H1 (cell line): ENCODE results near the gene RXRA. TPM values are rescaled to one million over a fixed set of nuclear protein-coding genes. Genes with fewer than 3 reads are reported as not detected.

Experiments
- CTCF ChIA-PET: fragments of 300-600 bp; sonication (Branson Sonifier 250); formaldehyde crosslinking; loops from one replicate; lab custom pipeline; 2021; ENCODE audit not compliant: partially characterized antibody; lab: Charles Lee
- POLR2A ChIA-PET: fragments of 300-600 bp; sonication (Branson Sonifier 250); formaldehyde crosslinking; loops from one replicate; lab custom pipeline; 2021; ENCODE audit warnings: inconsistent platforms; ENCODE audit not compliant: partially characterized antibody; lab: Charles Lee
- DNase-seq, 2 experiments: peaks; one replicate each; pipeline versions ENCODE4 v3.0.0 to v3.0.0-alpha.2; 2010 to 2022; ENCODE audit warnings: low spot score in 2 of 2, low read depth in 1 of 2, mixed read lengths in 1 of 2
- FAIRE-seq: peaks from 2 replicates; lab custom pipeline; 2011; peaks lifted over from hg19 to GRCh38; lab: Jason Lieb, UNC
- H2AFZ ChIP-seq: 2 replicates; pipeline ENCODE4 v1.8.1; 2012; ENCODE audit warnings: low read length, inconsistent platforms
- H2AK5ac ChIP-seq: 2 replicates; pipeline ENCODE4 v1.6.1; 2013; ENCODE audit warnings: low read depth, low read length
- H2BK120ac ChIP-seq: replicated peaks from 2 replicates; pipeline ENCODE3; 2013; ENCODE audit warnings: low read depth, low read length, inconsistent platforms
- H2BK12ac ChIP-seq: 2 replicates; pipeline ENCODE4 v1.6.1; 2013; ENCODE audit warnings: low read depth, low read length
- H2BK15ac ChIP-seq: 2 replicates; pipeline ENCODE4 v1.6.1; 2013; ENCODE audit warnings: low read length
- H2BK20ac ChIP-seq: 2 replicates; pipeline ENCODE4 v1.6.1; 2013; ENCODE audit warnings: low read length
- H2BK5ac ChIP-seq: 2 replicates; pipeline ENCODE4 v1.6.1; 2013; ENCODE audit warnings: low read depth, low read length
- H3K14ac ChIP-seq: 2 replicates; pipeline ENCODE4 v1.6.1; 2013; ENCODE audit warnings: inconsistent platforms; ENCODE audit not compliant: insufficient read length
- H3K18ac ChIP-seq: 2 replicates; pipeline ENCODE4 v1.6.1; 2013; ENCODE audit warnings: low read length; ENCODE audit errors: extremely low read depth
- H3K23ac ChIP-seq: 2 replicates; pipeline ENCODE4 v1.6.1; 2013; ENCODE audit warnings: inconsistent platforms; ENCODE audit not compliant: insufficient read length
- H3K23me2 ChIP-seq: 2 replicates; pipeline ENCODE4 v1.6.1; 2013; ENCODE audit warnings: low read depth, low read length
- H3K27ac ChIP-seq: 2 replicates; pipeline ENCODE4 v1.6.1; 2011; ENCODE audit warnings: low read depth, low read length, inconsistent platforms
- H3K27me3 ChIP-seq, 4 experiments: replicated peaks in 1 of 4; 1 replicate in 1 of 4; 2 replicates in 3 of 4; pipeline versions ENCODE4 v1.6.1 to v1.8.1; 2011 to 2013; ENCODE audit warnings: low read length in 3 of 4, mild to moderate bottlenecking in 3 of 4, inconsistent platforms in 2 of 4, mixed read lengths in 2 of 4, moderate library complexity in 1 of 4; ENCODE audit not compliant: control insufficient read depth in 3 of 4, insufficient read depth in 3 of 4; ENCODE audit errors: extremely low read depth in 1 of 4
- H3K36me3 ChIP-seq, 4 experiments: 2 replicates each; pipeline versions ENCODE4 v1.6.1 to v1.8.1; 2011 to 2013; ENCODE audit warnings: mild to moderate bottlenecking in 4 of 4, low read length in 3 of 4, moderate library complexity in 2 of 4, control low read depth in 1 of 4, inconsistent platforms in 1 of 4; ENCODE audit not compliant: insufficient read depth in 4 of 4, control insufficient read depth in 2 of 4
- H3K4ac ChIP-seq: replicated peaks from 2 replicates; pipeline ENCODE3; 2013; ENCODE audit warnings: low read length, low read depth, mixed read lengths, inconsistent platforms; ENCODE audit not compliant: insufficient read length
- H3K4me1 ChIP-seq, 4 experiments: replicated peaks in 1 of 4; 1 replicate in 1 of 4; 2 replicates in 3 of 4; pipeline versions ENCODE4 v1.6.1 to v1.8.1; 2011 to 2013; ENCODE audit warnings: low read length in 3 of 4, inconsistent platforms in 2 of 4, mixed read lengths in 1 of 4; ENCODE audit not compliant: insufficient read depth in 4 of 4, control insufficient read depth in 3 of 4
- H3K4me2 ChIP-seq, 2 experiments: 2 replicates each; pipeline versions ENCODE4 v1.6.1 to v1.8.1; 2011 to 2013; ENCODE audit warnings: low read depth in 2 of 2, low read length in 2 of 2, control low read depth in 1 of 2, inconsistent platforms in 1 of 2, mild to moderate bottlenecking in 1 of 2; ENCODE audit not compliant: insufficient read depth in 1 of 2
- H3K4me3 ChIP-seq, 4 experiments: fragments of 200-600, 300-600 bp in 1 of 4; sonication (generic), shearing (Covaris generic), sonication (Bioruptor Twin) in 1 of 4; 2 replicates each; pipeline versions ENCODE4 v1.5.1 to v1.8.1; 2011 to 2016; ENCODE audit warnings: low read length in 4 of 4, low read depth in 3 of 4, control low read depth in 2 of 4, inconsistent platforms in 2 of 4, mild to moderate bottlenecking in 2 of 4, mixed read lengths in 1 of 4, moderate library complexity in 1 of 4; ENCODE audit not compliant: insufficient read depth in 2 of 4; ENCODE audit errors: extremely low read depth in 1 of 4
- H3K56ac ChIP-seq: replicated peaks from 2 replicates; pipeline ENCODE3; 2013; ENCODE audit warnings: low read depth, mild to moderate bottlenecking, mixed read lengths, low read length, inconsistent platforms; ENCODE audit not compliant: insufficient read length
- H3K79me1 ChIP-seq: 2 replicates; pipeline ENCODE4 v1.6.1; 2013; ENCODE audit warnings: low read depth, low read length, control low read depth
- H3K79me2 ChIP-seq, 2 experiments: 2 replicates each; pipeline versions ENCODE4 v1.6.1 to v1.8.1; 2012 to 2013; ENCODE audit warnings: low read length in 2 of 2, mild to moderate bottlenecking in 2 of 2, inconsistent platforms in 1 of 2; ENCODE audit not compliant: insufficient read depth in 2 of 2, control insufficient read depth in 1 of 2
- H3K9ac ChIP-seq, 4 experiments: replicated peaks in 1 of 4; 1 replicate in 1 of 4; 2 replicates in 3 of 4; pipeline versions ENCODE4 v1.6.1 to v1.8.1; 2011 to 2013; ENCODE audit warnings: low read depth in 3 of 4, low read length in 3 of 4, control low read depth in 2 of 4, mild to moderate bottlenecking in 2 of 4, moderate library complexity in 2 of 4, inconsistent platforms in 1 of 4; ENCODE audit errors: extremely low read depth in 1 of 4
- H3K9me3 ChIP-seq, 2 experiments: 2 replicates each; pipeline versions ENCODE4 v1.6.1 to v1.8.1; 2012 to 2013; ENCODE audit warnings: mild to moderate bottlenecking in 2 of 2, moderate library complexity in 2 of 2, control low read depth in 1 of 2, inconsistent platforms in 1 of 2, low read depth in 1 of 2, low read length in 1 of 2, mixed read lengths in 1 of 2; ENCODE audit not compliant: insufficient read depth in 2 of 2
- H4K20me1 ChIP-seq, 2 experiments: replicated peaks in 1 of 2; 2 replicates each; pipeline versions ENCODE3 to v1.8.1; 2011 to 2013; ENCODE audit warnings: inconsistent platforms in 2 of 2, low read length in 2 of 2, mild to moderate bottlenecking in 1 of 2; ENCODE audit not compliant: insufficient read depth in 2 of 2, control insufficient read depth in 1 of 2
- H4K5ac ChIP-seq: 2 replicates; pipeline ENCODE4 v1.6.1; 2013; ENCODE audit warnings: low read length, low read depth, mixed read lengths, inconsistent platforms; ENCODE audit not compliant: insufficient read length
- H4K8ac ChIP-seq: 2 replicates; pipeline ENCODE4 v1.8.0; 2013; ENCODE audit warnings: mild to moderate bottlenecking, moderate library complexity, low read length, inconsistent platforms; ENCODE audit not compliant: insufficient read depth; ENCODE audit errors: extremely low read depth
- H4K91ac ChIP-seq: replicated peaks from 2 replicates; pipeline ENCODE3; 2013; ENCODE audit warnings: low read length, mixed read lengths, inconsistent platforms; ENCODE audit not compliant: insufficient read length
- BACH1 ChIP-seq: IDR thresholded peaks from 2 replicates; pipeline ENCODE4 v1.6.1; 2012; ENCODE audit warnings: low read length, improper control_type of control experiment
- MAFK ChIP-seq: IDR thresholded peaks from 2 replicates; pipeline ENCODE4 v1.6.1; 2012; ENCODE audit warnings: low read depth, mild to moderate bottlenecking, improper control_type of control experiment, low read length
- SRF ChIP-seq: IDR thresholded peaks from 2 replicates; pipeline ENCODE4 v1.6.1; 2011; ENCODE audit warnings: mild to moderate bottlenecking, low read depth, low read length, moderate library complexity
- YY1 ChIP-seq: IDR thresholded peaks from 2 replicates; pipeline ENCODE4 v1.6.1; 2011; ENCODE audit warnings: low read depth, mild to moderate bottlenecking, low read length
- WGBS, 2 experiments: shearing (Covaris generic) in 1 of 2; methylation state at CpG; one replicate each; pipeline versions ENCODE4 v1.1.6 to v1.1.7; 2013 to 2015; ENCODE audit warnings: low lambda C conversion rate in 2 of 2, mixed read lengths in 2 of 2, inconsistent platforms in 1 of 2, low coverage in 1 of 2, missing lambda C conversion rate in 1 of 2; ENCODE audit not compliant: insufficient replicate concordance in 2 of 2, insufficient coverage in 1 of 2, insufficient read length in 1 of 2; ENCODE audit errors: extremely low coverage in 1 of 2, missing lambda C conversion rate in 1 of 2; 5-methylcytosine and 5-hydroxymethylcytosine counted together
- polyA plus RNA-seq, 7 experiments: library from polyadenylated mRNA; depleted of rRNA in 3 of 7; stranded (reverse) in 5 of 7; unstranded in 2 of 7; fragments of >200 nt in 5 of 7; fragments of 200-250 nt in 2 of 7; gene quantifications; 1 replicate in 5 of 7; 2 replicates in 1 of 7; 4 replicates in 1 of 7; pipeline versions ENCODE4 v1.2.1 to v1.2.3, GENCODE V29; 2011 to 2013; ENCODE audit warnings: missing spikeins in 2 of 7, mixed read lengths in 2 of 7
- total RNA-seq: library from RNA; stranded (reverse); fragmentation: NEBNext Ultra II Directional; extraction: Animal tissue kit (Norgen Biotek cat#: 25700); gene quantifications from 2 replicates; pipeline ENCODE4 v1.2.1, GENCODE V29; 2021

RXRA gene
- total and polyA plus RNA-seq, 2 of the 8 experiments (the other 6 are each of a cell fraction or from before 2014, with no cell fraction given), result 9.8 to 29.4 TPM

DNA sequence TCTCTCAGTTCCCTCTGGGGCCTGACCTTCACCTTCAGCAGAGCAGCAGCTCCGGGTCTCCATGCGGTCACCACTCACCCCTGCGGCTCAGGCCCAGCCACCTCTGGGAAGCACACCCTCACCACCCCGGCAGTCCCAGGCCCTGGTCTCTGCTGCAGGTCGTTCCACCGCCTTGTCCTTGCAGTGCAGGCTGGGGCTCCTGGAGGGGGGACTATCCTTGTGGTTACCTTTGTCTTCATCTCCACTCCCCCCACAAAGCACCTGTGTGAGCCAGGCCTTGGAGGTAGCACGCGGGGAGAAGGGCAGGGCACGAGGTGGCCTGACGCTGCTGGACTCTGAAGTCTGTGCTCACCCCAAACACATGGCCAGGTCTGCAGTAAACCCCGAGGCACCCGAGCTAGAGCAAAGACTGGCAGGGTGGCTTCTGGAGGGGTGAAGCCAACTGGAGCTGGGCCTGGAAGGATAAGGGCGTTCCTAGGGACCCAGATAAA lies 33.2 kb upstream of the RXRA start:
- no peak for TF ChIP-seq MAFK
- no peak for TF ChIP-seq YY1
- TF ChIP-seq SRF, result no peak
- no peak for TF ChIP-seq BACH1
- Histone ChIP-seq H3K27ac (no peak overlapping the region), H2BK5ac (no peak overlapping the region), H3K14ac (no peak overlapping the region), H3K23ac (no peak overlapping the region), H3K18ac (no peak overlapping the region; the same call in 1 of the 2 replicates), H2BK12ac (peak overlapping the region; percentile 9; the same call in 1 of the 2 replicates), H4K5ac (no peak overlapping the region), H2AK5ac (no peak overlapping the region), H3K27me3 (no peaks in the 10 kb centered on the region), H3K23me2 (no peaks in the 10 kb centered on the region), H3K79me2 (no peaks in the 10 kb centered on the region), H3K36me3 (no peaks in the 10 kb centered on the region), H2BK15ac (peak overlapping the region; percentile 46; the same call in 1 of the 2 replicates), H3K56ac (no peak overlapping the region), H3K4me3 (no peak overlapping the region), H2BK120ac (no peak overlapping the region), H3K4ac (no peak overlapping the region), H3K9ac (no peak overlapping the region), H2BK20ac (no peak overlapping the region), H4K8ac (peak overlapping the region; percentile 71), H2AFZ (no peak overlapping the region), H4K91ac (peak overlapping the region; percentile 40), H3K4me2 (no peak overlapping the region), H4K20me1 (no peaks in the 10 kb centered on the region), H3K4me1 (peaks cover 0 to 12% (median 4%) of the 10 kb centered on the region in 4 experiments; a peak in 3 of 7 replicates), H3K79me1 (no peaks in the 10 kb centered on the region), H3K9me3 (no peaks in the 10 kb centered on the region)
- POLR2A ChIA-PET, result interaction anchor here (1.1 kb wide), 1 partner anchor 8 kb away, joined by 3 read pairs; no protein-coding TSS in a partner anchor
- 94% methylated on average over 13 of the region's 13 CpGs; no CpG with 5 or more reads in 1 of the 2 experiments for WGBS, 2 experiments
- FAIRE-seq (no peak), DNase-seq (no peak)
- CTCF ChIA-PET, result interaction anchor here (1.1 to 1.5 kb wide), 2 partner anchors 25 to 157 kb away, joined by 3 to 5 read pairs; no protein-coding TSS in a partner anchor
